Endodermal cell (in vitro differentiated cells): ENCODE data around the gene CRYAB. TPM values are rescaled to one million over a fixed set of nuclear protein-coding genes. Genes with fewer than 3 reads are reported as not detected.

ENCODE experiments used
- DNase-seq: peaks from one replicate; pipeline ENCODE4 v3.0.0-alpha.2; 2017
- H3K27ac ChIP-seq: 2 replicates; pipeline ENCODE4 v1.5.1; 2013; ENCODE audit warnings: mild to moderate bottlenecking, low read depth, low read length, moderate library complexity
- H3K27me3 ChIP-seq: 2 replicates; pipeline ENCODE4 v1.6.1; 2013; ENCODE audit warnings: mild to moderate bottlenecking, low read length, moderate library complexity; ENCODE audit not compliant: insufficient read depth, control insufficient read depth, poor library complexity, severe bottlenecking
- H3K36me3 ChIP-seq: 2 replicates; pipeline ENCODE4 v1.7.0; 2013; ENCODE audit warnings: mild to moderate bottlenecking, low read length, moderate library complexity; ENCODE audit not compliant: control insufficient read depth, insufficient read depth
- H3K4me1 ChIP-seq: one replicate; pipeline ENCODE4 v1.7.0; 2013; ENCODE audit warnings: low read length; ENCODE audit not compliant: control insufficient read depth, insufficient read depth
- H3K4me3 ChIP-seq: 2 replicates; pipeline ENCODE4 v1.5.1; 2013; ENCODE audit warnings: mild to moderate bottlenecking, low read length, moderate library complexity
- H3K9ac ChIP-seq: 2 replicates; pipeline ENCODE4 v1.6.1; 2013; ENCODE audit warnings: mild to moderate bottlenecking, low read length, moderate library complexity; ENCODE audit not compliant: poor library complexity, severe bottlenecking; ENCODE audit errors: extremely low read depth
- H3K9me3 ChIP-seq: 2 replicates; pipeline ENCODE4 v1.6.1; 2013; ENCODE audit warnings: mild to moderate bottlenecking, low read length, moderate library complexity; ENCODE audit not compliant: control insufficient read depth
- H3K27ac Mint-ChIP-seq: 2 replicates; pipeline ENCODE4 v1.8.0; 2020; ENCODE audit warnings: mixed read lengths
- H3K27me3 Mint-ChIP-seq: 2 replicates; pipeline ENCODE4 v1.8.0; 2021; ENCODE audit warnings: mild to moderate bottlenecking, mixed read lengths; ENCODE audit not compliant: insufficient read depth
- H3K36me3 Mint-ChIP-seq: 2 replicates; pipeline ENCODE4 v1.8.0; 2020; ENCODE audit warnings: low read depth, mixed read lengths
- H3K4me1 Mint-ChIP-seq: 2 replicates; pipeline ENCODE4 v1.8.0; 2020; ENCODE audit warnings: mixed read lengths
- H3K4me3 Mint-ChIP-seq: 2 replicates; pipeline ENCODE4 v1.8.0; 2020; ENCODE audit warnings: mild to moderate bottlenecking, moderate library complexity, mixed read lengths
- H3K9me3 Mint-ChIP-seq: 2 replicates; pipeline ENCODE4 v1.8.0; 2020; ENCODE audit warnings: mild to moderate bottlenecking, mixed read lengths
- WGBS, 2 experiments: methylation state at CpG; one replicate each; pipeline versions ENCODE4 v1.1.5 to v1.1.7; 2013; ENCODE audit warnings: missing lambda C conversion rate in 2 of 2, mixed read lengths in 1 of 2; ENCODE audit not compliant: insufficient coverage in 1 of 2, insufficient read length in 1 of 2; 5-methylcytosine and 5-hydroxymethylcytosine counted together
- total RNA-seq, 2 donors: library from RNA; stranded (reverse); fragmentation: NEBNext Ultra II Directional in 1 of 2; extraction: Animal tissue kit (Norgen Biotek cat#: 25700) in 1 of 2; gene quantifications; 2 replicates in 1 of 2; 3 replicates in 1 of 2; pipeline ENCODE4 v1.2.1, GENCODE V29; 2021
- TF ChIP-seq, protein P1 (sequence below): fragments of 200-600 bp; sonication (generic); conservative IDR thresholded peaks from 2 replicates; pipeline ENCODE4 v1.5.0; 2021; ENCODE audit warnings: antibody characterized with exemption, mild to moderate bottlenecking

CRYAB gene
- total RNA-seq, 2 donors from 2014 or later = 0.84 to 4.4 TPM

DNA sequence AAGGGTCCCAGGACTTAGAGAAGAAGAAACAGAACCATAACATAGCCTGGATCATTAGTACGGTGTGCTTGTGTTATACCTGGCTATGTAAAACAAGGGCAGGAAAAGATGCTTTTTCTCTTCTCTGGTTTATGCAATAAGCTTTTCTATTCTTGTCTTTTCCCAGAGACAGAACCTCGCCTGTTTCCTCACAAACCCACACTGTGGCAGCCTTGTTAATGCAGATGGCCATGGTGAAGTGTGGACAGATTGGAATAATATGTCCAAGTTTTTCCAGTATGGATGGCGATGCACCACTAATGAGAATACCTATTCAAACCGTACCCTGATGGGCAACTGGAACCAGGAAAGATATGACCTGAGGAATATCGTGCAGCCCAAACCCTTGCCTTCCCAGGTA lies 29.4 kb downstream of the CRYAB start:
- H3K9me3 ChIP-seq = no peaks in the 10 kb centered on the region
- no peaks in the 10 kb centered on the region for H3K9me3 Mint-ChIP-seq
- 92 to 97% methylated on average over 4 to 5 of the region's 5 CpGs for WGBS, 2 experiments
- no peak overlapping the region for H3K9ac ChIP-seq
- no peak overlapping the region for H3K4me3 Mint-ChIP-seq
- H3K27me3 ChIP-seq = no peaks in the 10 kb centered on the region
- TF ChIP-seq, protein P1, sequence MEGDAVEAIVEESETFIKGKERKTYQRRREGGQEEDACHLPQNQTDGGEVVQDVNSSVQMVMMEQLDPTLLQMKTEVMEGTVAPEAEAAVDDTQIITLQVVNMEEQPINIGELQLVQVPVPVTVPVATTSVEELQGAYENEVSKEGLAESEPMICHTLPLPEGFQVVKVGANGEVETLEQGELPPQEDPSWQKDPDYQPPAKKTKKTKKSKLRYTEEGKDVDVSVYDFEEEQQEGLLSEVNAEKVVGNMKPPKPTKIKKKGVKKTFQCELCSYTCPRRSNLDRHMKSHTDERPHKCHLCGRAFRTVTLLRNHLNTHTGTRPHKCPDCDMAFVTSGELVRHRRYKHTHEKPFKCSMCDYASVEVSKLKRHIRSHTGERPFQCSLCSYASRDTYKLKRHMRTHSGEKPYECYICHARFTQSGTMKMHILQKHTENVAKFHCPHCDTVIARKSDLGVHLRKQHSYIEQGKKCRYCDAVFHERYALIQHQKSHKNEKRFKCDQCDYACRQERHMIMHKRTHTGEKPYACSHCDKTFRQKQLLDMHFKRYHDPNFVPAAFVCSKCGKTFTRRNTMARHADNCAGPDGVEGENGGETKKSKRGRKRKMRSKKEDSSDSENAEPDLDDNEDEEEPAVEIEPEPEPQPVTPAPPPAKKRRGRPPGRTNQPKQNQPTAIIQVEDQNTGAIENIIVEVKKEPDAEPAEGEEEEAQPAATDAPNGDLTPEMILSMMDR = no peak
- H3K27me3 Mint-ChIP-seq = peaks cover 4% of the 10 kb centered on the region
- H3K4me3 ChIP-seq = no peak overlapping the region
- H3K4me1 ChIP-seq = peaks cover 2% of the 10 kb centered on the region
- H3K27ac ChIP-seq = no peak overlapping the region
- peaks cover 12% of the 10 kb centered on the region for H3K4me1 Mint-ChIP-seq
- no peak for DNase-seq
- H3K27ac Mint-ChIP-seq = no peak overlapping the region
- no peaks in the 10 kb centered on the region for H3K36me3 Mint-ChIP-seq
- H3K36me3 ChIP-seq = no peaks in the 10 kb centered on the region

DNA sequence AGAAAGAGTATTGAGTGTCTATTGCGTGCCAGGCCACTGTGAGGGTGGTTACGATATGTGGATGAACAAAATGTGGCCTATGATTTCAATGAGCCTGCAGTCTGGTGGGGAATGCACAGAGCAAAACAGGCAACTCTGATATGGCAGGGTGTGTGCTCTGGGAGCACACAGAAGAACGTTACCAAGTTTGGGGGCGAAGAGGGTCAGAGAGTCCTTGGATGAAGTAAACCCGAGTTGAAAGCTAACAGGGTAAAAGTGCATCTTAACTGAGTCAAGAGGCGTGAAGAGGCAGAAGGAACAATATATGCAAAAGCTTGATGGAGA lies 32.0 kb downstream of the CRYAB start:
- Histone ChIP-seq H3K4me1 (peaks cover 2% of the 10 kb centered on the region), H3K36me3 (no peaks in the 10 kb centered on the region), H3K9ac (peak overlapping the region; percentile 73), H3K4me3 (peak overlapping the region; percentile 96), H3K27me3 (no peaks in the 10 kb centered on the region), H3K27ac (peak overlapping the region; percentile 97), H3K9me3 (no peaks in the 10 kb centered on the region)
- peak overlapping the region; percentile 74 for H3K4me3 Mint-ChIP-seq
- 69 to 70% methylated on average over 6 of the region's 6 CpGs for WGBS, 2 experiments
- TF ChIP-seq, protein P1 = no peak
- no peak for DNase-seq
- H3K4me1 Mint-ChIP-seq = peaks cover 12% of the 10 kb centered on the region
- H3K36me3 Mint-ChIP-seq = no peaks in the 10 kb centered on the region
- peaks cover 4% of the 10 kb centered on the region for H3K27me3 Mint-ChIP-seq
- H3K27ac Mint-ChIP-seq = peak overlapping the region; percentile 100
- no peaks in the 10 kb centered on the region for H3K9me3 Mint-ChIP-seq

- H3K9me3 Mint-ChIP-seq = no peaks in the 10 kb centered on the region
- H3K36me3 Mint-ChIP-seq = no peaks in the 10 kb centered on the region
- WGBS, 2 experiments = 1% methylated on average over 18 to 55 of the region's 55 CpGs
- H3K27ac ChIP-seq = peak within 1 kb of the TSS; percentile 97
- H3K4me1 Mint-ChIP-seq = peaks cover 12% of the 10 kb centered on the region
- DNase-seq = peak; percentile 99
- peak within 1 kb of the TSS; percentile 100 for H3K27ac Mint-ChIP-seq
- peak within 1 kb of the TSS; percentile 74 for H3K4me3 Mint-ChIP-seq
- peak within 1 kb of the TSS; percentile 96 for H3K4me3 ChIP-seq
- no peaks in the 10 kb centered on the region for H3K36me3 ChIP-seq
- H3K27me3 ChIP-seq = no peaks in the 10 kb centered on the region
- TF ChIP-seq, protein P1 = peak; percentile 98
- peaks cover 2% of the 10 kb centered on the region for H3K4me1 ChIP-seq
- no peaks in the 10 kb centered on the region for H3K9me3 ChIP-seq
- H3K27me3 Mint-ChIP-seq = peaks cover 4% of the 10 kb centered on the region
- H3K9ac ChIP-seq = peak within 1 kb of the TSS; percentile 73
Measured at GRCh38 chr11:111878849-111879636, 32.5 kb downstream of the CRYAB start, which contains the start of the genes CFAP68 and FDXACB1. Gene CFAP68, plus strand, starts transcription at chr11:111879541. Its CDS starts 20 bp downstream, at chr11:111879561. Gene FDXACB1, minus strand, starts transcription at chr11:111879165. Its CDS starts 33 bp downstream, at chr11:111879132.
